HG03575 (cell line): ENCODE results near the gene CCDC80.

Experiments used
- ATAC-seq: cut with Tn5 transposase; IDR thresholded peaks from one replicate; pipeline ENCODE4 v1.9.1; 2021; ENCODE audit not compliant: unreplicated experiment, insufficient number of reproducible peaks, low FRiP score; ENCODE audit errors: extremely low read depth

The CCDC80 gene

GRCh38 chr3:112640930-112641801 is at the start of gene CCDC80:
TSS of gene CCDC80 (minus strand) at chr3:112641143. CDS start at chr3:112639905, 1,238 bp downstream.
- no peak for ATAC-seq

- ATAC-seq: no peak
These were observed 49.0 kb upstream of the CCDC80 start for GRCh38 chr3:112689989-112690388.

GRCh38 chr3:112689385-112689784 is 48.4 kb upstream of the CCDC80 start:
- ATAC-seq: no peak

GRCh38 chr3:112688819-112689218 is 47.9 kb upstream of the CCDC80 start:
- no peak for ATAC-seq

GRCh38 chr3:112688085-112688769 is 47.3 kb upstream of the CCDC80 start:
- ATAC-seq: no peak

GRCh38 chr3:112687616-112688015 is 46.7 kb upstream of the CCDC80 start:
- ATAC-seq: no peak

GRCh38 chr3:112687211-112687610 is 46.3 kb upstream of the CCDC80 start:
- ATAC-seq: no peak

GRCh38 chr3:112685956-112686799 is 45.2 kb upstream of the CCDC80 start:
- ATAC-seq: no peak

GRCh38 chr3:112685420-112685819 is 44.5 kb upstream of the CCDC80 start:
- no peak for ATAC-seq

GRCh38 chr3:112682361-112682760 is 41.4 kb upstream of the CCDC80 start:
- ATAC-seq: no peak

GRCh38 chr3:112681822-112682325 is 40.9 kb upstream of the CCDC80 start:
- ATAC-seq: no peak

- ATAC-seq: peak; percentile 98
These were observed 35.8 kb upstream of the CCDC80 start for GRCh38 chr3:112676659-112677234.

GRCh38 chr3:112675943-112676535 is 35.1 kb upstream of the CCDC80 start:
- no peak for ATAC-seq

GRCh38 chr3:112675349-112675748 is 34.4 kb upstream of the CCDC80 start:
- no peak for ATAC-seq

- no peak for ATAC-seq
These were observed 32.0 kb upstream of the CCDC80 start for GRCh38 chr3:112672716-112673541.

- ATAC-seq: no peak
These were observed 31.2 kb upstream of the CCDC80 start for GRCh38 chr3:112671930-112672715.

- no peak for ATAC-seq
These were observed 29.9 kb upstream of the CCDC80 start for GRCh38 chr3:112670824-112671223.
